ENCODE results near the gene PITX1.

Gene PITX1

GRCh38 chr5:135062216-135063055, 28.4 kb upstream of the PITX1 start:
- DNase-seq (ENCODE audit: low read depth), result no peak

- DNase-seq (ENCODE audit: low read depth), result no peak
Measured at GRCh38 chr5:135061001-135061400, 27.0 kb upstream of the PITX1 start.

- DNase-seq (ENCODE audit: low read depth), result no peak
Measured at GRCh38 chr5:135060021-135060420, 26.0 kb upstream of the PITX1 start.

GRCh38 chr5:135059000-135059923, 25.2 kb upstream of the PITX1 start:
- no peak for DNase-seq (ENCODE audit: low read depth)

- DNase-seq (ENCODE audit: low read depth), result no peak
Measured at GRCh38 chr5:135058331-135058732, 24.3 kb upstream of the PITX1 start.

GRCh38 chr5:135057233-135057632, 23.2 kb upstream of the PITX1 start:
- DNase-seq (ENCODE audit: low read depth), result no peak

GRCh38 chr5:135056316-135057030, 22.4 kb upstream of the PITX1 start:
- DNase-seq (ENCODE audit: low read depth), result no peak

- DNase-seq (ENCODE audit: low read depth), result no peak
Measured at GRCh38 chr5:135055396-135055795, 21.4 kb upstream of the PITX1 start.

GRCh38 chr5:135054546-135054945, 20.5 kb upstream of the PITX1 start:
- DNase-seq (ENCODE audit: low read depth), result no peak

- no peak for DNase-seq (ENCODE audit: low read depth)
Measured at GRCh38 chr5:135053989-135054388, 20.0 kb upstream of the PITX1 start.

GRCh38 chr5:135053278-135053677, 19.2 kb upstream of the PITX1 start:
- DNase-seq (ENCODE audit: low read depth), result no peak

- DNase-seq (ENCODE audit: low read depth), result no peak
Measured at GRCh38 chr5:135052511-135053145, 18.6 kb upstream of the PITX1 start.

- DNase-seq (ENCODE audit: low read depth), result no peak
Measured at GRCh38 chr5:135051872-135052271, 17.8 kb upstream of the PITX1 start.

GRCh38 chr5:135051399-135051798, 17.4 kb upstream of the PITX1 start:
- DNase-seq (ENCODE audit: low read depth), result no peak

GRCh38 chr5:135050244-135050767, 16.3 kb upstream of the PITX1 start:
- no peak for DNase-seq (ENCODE audit: low read depth)

GRCh38 chr5:135048930-135049329, 14.9 kb upstream of the PITX1 start:
- no peak for DNase-seq (ENCODE audit: low read depth)

GRCh38 chr5:135048286-135048685, 14.3 kb upstream of the PITX1 start:
- DNase-seq (ENCODE audit: low read depth), result no peak

GRCh38 chr5:135047347-135047695, 13.3 kb upstream of the PITX1 start:
- DNase-seq (ENCODE audit: low read depth), result no peak

GRCh38 chr5:135046661-135047346, 12.8 kb upstream of the PITX1 start:
- DNase-seq (ENCODE audit: low read depth), result no peak

GRCh38 chr5:135045488-135045887, 11.5 kb upstream of the PITX1 start:
- no peak for DNase-seq (ENCODE audit: low read depth)

GRCh38 chr5:135042595-135042994, 8.6 kb upstream of the PITX1 start:
- DNase-seq (ENCODE audit: low read depth), result no peak
